Right atrium auricular region (tissue), 2 donors: ENCODE measurements around the gene SMIM14. TPM values are rescaled to one million over a fixed set of nuclear protein-coding genes. Genes with fewer than 3 reads are reported as not detected.
A peak's percentile ranks its signal among the peaks of the same experiment; 100 is the strongest.
"Not testable (repeated sequence)": the region's sequence is repeated elsewhere in the genome, so short reads cannot be mapped to it uniquely, and the experiment has no call there.

Experiments
- DNase-seq: peaks from one replicate; pipeline ENCODE4 v3.0.0-alpha.2; 2019; ENCODE audit warnings: low spot score
- H3K27ac ChIP-seq, 2 donors: fragments of 200-600 bp; sonication (generic); 1 replicate in 1 of 2; 2 replicates in 1 of 2; pipeline ENCODE4 v1.5.1; 2016 to 2019
- H3K27me3 ChIP-seq, 2 donors: fragments of 200-600 bp; sonication (generic); one replicate each; pipeline versions ENCODE4 v1.5.1 to v1.6.0; 2017 to 2019
- H3K36me3 ChIP-seq: fragments of 200-600 bp; sonication (generic); one replicate; pipeline ENCODE4 v1.5.1; 2016
- H3K4me1 ChIP-seq, 2 donors: fragments of 200-600 bp; sonication (generic); one replicate each; pipeline versions ENCODE4 v1.5.1 to v1.6.0; 2017 to 2019
- H3K4me3 ChIP-seq, 2 donors: fragments of 200-600 bp; sonication (generic); 1 replicate in 1 of 2; 2 replicates in 1 of 2; pipeline ENCODE4 v1.5.1; 2017 to 2019; ENCODE audit warnings: mild to moderate bottlenecking in 1 of 2, moderate library complexity in 1 of 2
- H3K9me3 ChIP-seq, 2 donors: fragments of 200-600 bp; sonication (generic); one replicate each; pipeline ENCODE4 v1.5.1; 2019
- total RNA-seq, 2 donors: library from RNA; depleted of rRNA; stranded (reverse); fragments of >200 nt; gene quantifications; one replicate each; pipeline ENCODE4 v1.1.0, GENCODE V29; 2016
- TF ChIP-seq, protein P1 (sequence below), 2 donors: fragments of 200-600 bp; sonication (generic); IDR thresholded peaks; one replicate each; pipeline ENCODE4 v1.5.1; 2019; ENCODE audit warnings: antibody characterized with exemption in 2 of 2

The SMIM14 gene
- total RNA-seq, 2 donors from 2014 or later, result 15.2 to 16.6 TPM

DNA sequence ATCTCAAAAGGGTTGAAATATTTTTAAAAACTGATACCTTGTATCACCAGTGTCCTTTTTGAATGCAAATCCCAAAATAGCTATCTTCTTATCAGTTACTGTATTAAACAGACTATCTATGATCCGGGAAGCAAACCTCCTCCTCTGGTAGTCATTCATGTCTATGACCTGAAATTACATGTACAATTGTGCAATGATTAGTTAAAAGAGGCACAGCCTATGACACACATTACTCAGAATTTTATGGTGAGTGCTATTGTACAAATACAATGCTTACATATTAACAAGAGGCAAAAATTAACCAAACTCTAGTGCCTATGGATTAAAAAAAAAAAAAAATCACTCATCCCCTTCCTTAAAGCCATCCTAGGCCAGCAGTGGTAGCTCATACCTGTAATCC lies 133.1 kb downstream of the SMIM14 start:
- H3K36me3 ChIP-seq, result peaks cover 91% of the 10 kb centered on the region
- no peaks in the 10 kb centered on the region for H3K9me3 ChIP-seq
- peaks cover 0 to 7% of the 10 kb centered on the region in 2 donors for H3K4me1 ChIP-seq
- TF ChIP-seq, protein P1, sequence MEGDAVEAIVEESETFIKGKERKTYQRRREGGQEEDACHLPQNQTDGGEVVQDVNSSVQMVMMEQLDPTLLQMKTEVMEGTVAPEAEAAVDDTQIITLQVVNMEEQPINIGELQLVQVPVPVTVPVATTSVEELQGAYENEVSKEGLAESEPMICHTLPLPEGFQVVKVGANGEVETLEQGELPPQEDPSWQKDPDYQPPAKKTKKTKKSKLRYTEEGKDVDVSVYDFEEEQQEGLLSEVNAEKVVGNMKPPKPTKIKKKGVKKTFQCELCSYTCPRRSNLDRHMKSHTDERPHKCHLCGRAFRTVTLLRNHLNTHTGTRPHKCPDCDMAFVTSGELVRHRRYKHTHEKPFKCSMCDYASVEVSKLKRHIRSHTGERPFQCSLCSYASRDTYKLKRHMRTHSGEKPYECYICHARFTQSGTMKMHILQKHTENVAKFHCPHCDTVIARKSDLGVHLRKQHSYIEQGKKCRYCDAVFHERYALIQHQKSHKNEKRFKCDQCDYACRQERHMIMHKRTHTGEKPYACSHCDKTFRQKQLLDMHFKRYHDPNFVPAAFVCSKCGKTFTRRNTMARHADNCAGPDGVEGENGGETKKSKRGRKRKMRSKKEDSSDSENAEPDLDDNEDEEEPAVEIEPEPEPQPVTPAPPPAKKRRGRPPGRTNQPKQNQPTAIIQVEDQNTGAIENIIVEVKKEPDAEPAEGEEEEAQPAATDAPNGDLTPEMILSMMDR (IDR thresholded peaks at IDR 0.05), result no peak
- H3K4me3 ChIP-seq, result no peak overlapping the region
- no peak for DNase-seq
- no peaks in the 10 kb centered on the region for H3K27me3 ChIP-seq
- H3K27ac ChIP-seq, result no peak overlapping the region

DNA sequence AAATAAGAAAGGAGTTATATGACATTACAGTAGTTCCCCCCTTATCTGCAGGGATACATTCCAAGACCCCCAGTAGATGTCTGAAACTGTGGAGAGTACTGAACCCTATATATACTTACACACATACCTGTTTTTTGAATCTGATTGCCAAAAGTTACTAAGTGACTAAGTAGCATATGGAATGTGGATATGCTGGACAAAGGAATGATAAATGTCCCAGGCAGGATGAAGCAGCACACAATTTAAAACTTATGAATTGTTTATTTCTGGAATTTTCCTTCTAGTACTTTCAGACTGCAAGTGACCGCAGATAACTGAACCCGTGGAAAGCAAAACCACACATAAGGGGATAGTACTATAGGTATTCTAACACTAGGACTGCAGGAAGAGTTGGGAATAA lies 134.1 kb downstream of the SMIM14 start:
- peaks cover 84% of the 10 kb centered on the region for H3K36me3 ChIP-seq

DNA sequence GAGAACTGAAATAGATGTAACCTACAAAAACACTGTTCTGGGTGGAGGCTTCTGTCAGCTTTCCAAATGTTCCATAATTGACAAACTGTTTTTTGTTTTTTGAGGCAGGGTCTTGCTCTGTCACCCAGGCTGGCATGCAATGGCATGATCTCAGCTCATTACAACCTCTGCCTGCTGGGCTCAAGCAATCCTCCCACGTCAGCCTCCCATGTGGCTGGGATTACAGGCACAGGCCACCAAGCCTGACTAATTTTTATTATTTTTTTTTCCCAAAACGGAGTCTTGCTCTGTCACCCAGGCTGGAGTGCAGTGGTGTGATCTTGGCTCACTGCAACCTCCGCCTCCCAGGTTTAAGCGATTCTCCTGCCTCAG lies 136.0 kb downstream of the SMIM14 start:
- H3K9me3 ChIP-seq, H3K4me1 ChIP-seq, H3K4me3 ChIP-seq, H3K27me3 ChIP-seq: not testable (repeated sequence)
- Histone ChIP-seq H3K36me3 (peaks cover 79% of the 10 kb centered on the region), H3K27ac (peak overlapping the region; percentile 31 to 82)
- peak; percentile 78 for DNase-seq

More for the DNA sequence above, 134.1 kb downstream of the SMIM14 start:
- Histone ChIP-seq H3K4me1 (peaks cover 0 to 7% of the 10 kb centered on the region in 2 donors), H3K27me3 (no peaks in the 10 kb centered on the region), H3K9me3 (no peaks in the 10 kb centered on the region), H3K27ac (no peak overlapping the region), H3K4me3 (no peak overlapping the region)
- TF ChIP-seq, protein P1 (IDR thresholded peaks at IDR 0.05), result no peak
- DNase-seq, result peak; percentile 9

DNA sequence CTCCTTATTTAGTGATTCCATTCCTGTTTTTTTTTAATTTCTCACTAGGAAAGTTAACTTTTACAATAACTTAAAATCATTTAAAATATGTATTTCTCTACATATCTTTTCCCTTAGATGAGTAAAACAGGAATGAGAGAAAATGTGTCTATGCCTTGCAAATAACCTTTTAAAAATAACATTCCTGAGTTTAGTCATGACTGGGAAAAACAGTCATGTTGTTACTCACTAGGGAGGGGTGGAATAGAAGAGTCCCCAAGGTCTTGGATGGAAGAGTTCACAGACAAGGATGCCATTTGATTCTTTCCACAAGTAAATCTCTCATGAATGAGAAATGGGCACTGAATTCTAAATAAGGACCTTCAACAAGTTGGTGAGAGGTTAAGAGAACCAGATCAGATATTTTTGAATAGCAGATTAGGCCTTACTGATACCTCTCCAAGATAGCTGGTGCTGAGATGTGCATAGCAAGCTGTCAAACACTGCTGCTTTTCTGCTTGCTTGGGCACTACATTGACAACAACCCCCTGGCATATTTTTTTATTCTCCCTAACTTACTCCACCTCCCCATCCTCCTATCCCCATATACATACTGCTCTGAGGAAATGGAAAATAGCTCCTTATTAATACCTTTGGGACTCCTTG lies 136.5 kb downstream of the SMIM14 start:
- H3K27ac ChIP-seq, result peak overlapping the region; percentile 31 to 82
- no peaks in the 10 kb centered on the region for H3K27me3 ChIP-seq
- H3K9me3 ChIP-seq, result no peaks in the 10 kb centered on the region
- no peak overlapping the region for H3K4me3 ChIP-seq
- DNase-seq, result no peak
- H3K4me1 ChIP-seq, result peaks cover 0 to 7% of the 10 kb centered on the region in 2 donors
- peaks cover 75% of the 10 kb centered on the region for H3K36me3 ChIP-seq
- TF ChIP-seq, protein P1 (IDR thresholded peaks at IDR 0.05), result no peak

DNA sequence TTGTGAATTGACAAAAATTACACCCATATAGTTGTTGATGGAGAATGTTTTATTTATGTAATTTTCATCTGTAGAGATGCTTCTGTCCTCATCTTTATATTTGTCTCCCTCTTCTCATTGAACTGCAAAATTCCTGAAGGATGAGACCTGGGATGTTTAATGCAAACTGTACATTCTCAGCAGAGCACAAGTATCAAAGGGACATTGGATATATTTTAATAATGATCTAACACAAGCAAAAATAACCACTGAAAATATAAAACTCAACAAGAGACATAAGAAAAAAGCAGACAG lies 140.0 kb downstream of the SMIM14 start:
- TF ChIP-seq, protein P1 (IDR thresholded peaks at IDR 0.05), result no peak

DNA sequence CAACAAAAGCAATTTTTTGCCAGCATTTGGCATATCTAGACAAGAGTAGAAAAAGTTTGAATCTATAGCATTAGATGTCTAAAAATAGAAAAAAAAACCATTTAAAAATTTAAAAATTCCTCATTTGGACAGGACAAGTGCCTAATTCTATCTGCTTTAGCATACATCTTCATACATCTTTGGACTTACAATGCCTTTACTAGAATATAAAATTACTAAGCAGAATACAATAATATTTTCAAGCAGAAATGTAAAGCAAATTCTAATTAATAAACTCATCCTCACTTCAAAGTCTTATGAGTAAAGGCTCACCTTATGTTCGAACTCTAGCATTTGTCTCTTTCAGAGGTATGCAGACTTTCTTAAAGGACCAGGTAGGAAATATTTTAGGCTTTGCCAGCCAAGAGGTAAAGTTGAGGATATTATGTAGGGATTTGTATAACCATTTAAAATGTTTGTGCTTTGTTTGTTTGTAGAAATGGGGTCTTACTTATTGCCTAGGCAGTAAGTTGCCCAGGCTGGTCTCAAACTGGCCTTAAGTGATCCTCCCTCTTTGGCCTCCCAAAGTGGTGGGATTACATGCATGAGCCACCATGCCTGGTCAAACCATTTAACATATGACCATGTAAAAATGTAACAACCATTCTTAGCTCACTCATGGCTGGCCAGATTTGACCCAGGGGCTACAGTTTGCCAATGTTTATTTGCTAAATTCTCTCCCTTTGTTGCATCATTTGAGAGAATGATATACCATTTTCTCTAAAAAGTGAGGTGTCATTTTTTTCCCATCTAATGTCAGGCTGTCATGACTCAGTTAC lies 140.5 kb downstream of the SMIM14 start:
- DNase-seq, result peak; percentile 43
- H3K27me3 ChIP-seq, result no peaks in the 10 kb centered on the region
- peaks cover 41% of the 10 kb centered on the region for H3K36me3 ChIP-seq
- H3K4me3 ChIP-seq, result no peak overlapping the region
- no peaks in the 10 kb centered on the region for H3K9me3 ChIP-seq
- TF ChIP-seq, protein P1 (IDR thresholded peaks at IDR 0.05), result no peak
- no peak overlapping the region for H3K27ac ChIP-seq
- peaks cover 0 to 7% of the 10 kb centered on the region in 2 donors for H3K4me1 ChIP-seq

More for the DNA sequence above, 140.0 kb downstream of the SMIM14 start:
- peaks cover 46% of the 10 kb centered on the region for H3K36me3 ChIP-seq
- no peak overlapping the region for H3K4me3 ChIP-seq
- H3K27me3 ChIP-seq, result no peaks in the 10 kb centered on the region
- peaks cover 0 to 7% of the 10 kb centered on the region in 2 donors for H3K4me1 ChIP-seq
- no peak for DNase-seq
- H3K27ac ChIP-seq, result no peak overlapping the region
- no peaks in the 10 kb centered on the region for H3K9me3 ChIP-seq

Other genes starting within 250 kb of the SMIM14 start
- under 1 TPM; 0.11 to 0.47 TPM for gene KLB, start 231.9 kb downstream of the SMIM14 start, total RNA-seq
- gene RPL9, start 179.9 kb downstream of the SMIM14 start, total RNA-seq, result 1,000 to 10,000 TPM; 2,057 to 2,637 TPM
- 10 to 100 TPM in 1 of 2 donors, 1 to 10 TPM in 1; 6.9 to 18.7 TPM for gene LIAS, start 179.8 kb downstream of the SMIM14 start, total RNA-seq
- gene UGDH, start 111.4 kb downstream of the SMIM14 start, total RNA-seq, result 10 to 100 TPM; 12.2 to 34.7 TPM
- gene UBE2K, start 59.3 kb upstream of the SMIM14 start, total RNA-seq, result 10 to 100 TPM; 16.7 to 23.8 TPM